ENCODE measurements around the gene SPAG5.

DNA sequence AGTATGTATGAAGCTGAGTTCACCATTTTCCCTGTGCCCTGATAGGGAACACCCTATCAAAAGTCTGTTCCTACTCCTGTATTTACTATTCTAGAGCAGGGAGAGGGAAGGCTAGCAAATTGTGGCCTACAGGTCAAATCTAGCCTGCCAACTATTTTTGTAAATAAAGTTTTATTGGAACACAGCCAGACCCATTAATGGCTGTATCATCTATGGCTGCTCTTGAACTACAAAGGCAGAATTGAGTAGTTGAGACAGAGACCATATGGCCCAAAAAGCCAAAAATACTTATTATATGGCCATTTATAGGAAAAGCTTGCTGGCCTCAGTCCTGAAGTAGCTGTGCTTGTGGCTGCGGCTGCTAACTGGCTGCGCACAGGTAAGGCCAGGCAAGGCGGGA lies 17.9 kb downstream of the SPAG5 start:
- TF ChIP-seq EZH2 (IDR thresholded peaks at IDR 0.05; ENCODE audit: borderline replicate concordance, low read length), result no peak
- TF ChIP-seq, protein P1, sequence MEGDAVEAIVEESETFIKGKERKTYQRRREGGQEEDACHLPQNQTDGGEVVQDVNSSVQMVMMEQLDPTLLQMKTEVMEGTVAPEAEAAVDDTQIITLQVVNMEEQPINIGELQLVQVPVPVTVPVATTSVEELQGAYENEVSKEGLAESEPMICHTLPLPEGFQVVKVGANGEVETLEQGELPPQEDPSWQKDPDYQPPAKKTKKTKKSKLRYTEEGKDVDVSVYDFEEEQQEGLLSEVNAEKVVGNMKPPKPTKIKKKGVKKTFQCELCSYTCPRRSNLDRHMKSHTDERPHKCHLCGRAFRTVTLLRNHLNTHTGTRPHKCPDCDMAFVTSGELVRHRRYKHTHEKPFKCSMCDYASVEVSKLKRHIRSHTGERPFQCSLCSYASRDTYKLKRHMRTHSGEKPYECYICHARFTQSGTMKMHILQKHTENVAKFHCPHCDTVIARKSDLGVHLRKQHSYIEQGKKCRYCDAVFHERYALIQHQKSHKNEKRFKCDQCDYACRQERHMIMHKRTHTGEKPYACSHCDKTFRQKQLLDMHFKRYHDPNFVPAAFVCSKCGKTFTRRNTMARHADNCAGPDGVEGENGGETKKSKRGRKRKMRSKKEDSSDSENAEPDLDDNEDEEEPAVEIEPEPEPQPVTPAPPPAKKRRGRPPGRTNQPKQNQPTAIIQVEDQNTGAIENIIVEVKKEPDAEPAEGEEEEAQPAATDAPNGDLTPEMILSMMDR (IDR thresholded peaks at IDR 0.05; ENCODE audit: low read length), result no peak
